Measurements from ENCODE around the gene RNLS.

RNLS gene

DNA sequence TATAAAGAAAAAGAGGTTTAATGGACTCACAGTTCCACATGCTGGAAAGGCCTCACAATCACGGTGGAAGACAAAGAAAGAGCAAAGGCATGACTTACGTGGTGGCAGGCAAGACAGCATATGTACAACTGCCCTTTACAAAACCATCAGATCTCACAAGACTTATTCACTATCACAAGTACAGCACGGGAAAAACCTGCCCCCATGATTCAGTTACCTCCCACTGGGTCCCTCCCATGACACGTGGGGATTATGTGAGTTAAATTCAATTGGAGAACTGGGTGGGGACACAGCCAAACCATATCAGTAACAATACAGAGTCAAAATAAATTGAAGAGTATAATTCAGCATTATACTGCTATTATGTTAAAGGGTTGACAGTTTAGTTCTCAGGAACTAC is 37.8 kb downstream of the RNLS start:
- TF ChIP-seq, protein P1, sequence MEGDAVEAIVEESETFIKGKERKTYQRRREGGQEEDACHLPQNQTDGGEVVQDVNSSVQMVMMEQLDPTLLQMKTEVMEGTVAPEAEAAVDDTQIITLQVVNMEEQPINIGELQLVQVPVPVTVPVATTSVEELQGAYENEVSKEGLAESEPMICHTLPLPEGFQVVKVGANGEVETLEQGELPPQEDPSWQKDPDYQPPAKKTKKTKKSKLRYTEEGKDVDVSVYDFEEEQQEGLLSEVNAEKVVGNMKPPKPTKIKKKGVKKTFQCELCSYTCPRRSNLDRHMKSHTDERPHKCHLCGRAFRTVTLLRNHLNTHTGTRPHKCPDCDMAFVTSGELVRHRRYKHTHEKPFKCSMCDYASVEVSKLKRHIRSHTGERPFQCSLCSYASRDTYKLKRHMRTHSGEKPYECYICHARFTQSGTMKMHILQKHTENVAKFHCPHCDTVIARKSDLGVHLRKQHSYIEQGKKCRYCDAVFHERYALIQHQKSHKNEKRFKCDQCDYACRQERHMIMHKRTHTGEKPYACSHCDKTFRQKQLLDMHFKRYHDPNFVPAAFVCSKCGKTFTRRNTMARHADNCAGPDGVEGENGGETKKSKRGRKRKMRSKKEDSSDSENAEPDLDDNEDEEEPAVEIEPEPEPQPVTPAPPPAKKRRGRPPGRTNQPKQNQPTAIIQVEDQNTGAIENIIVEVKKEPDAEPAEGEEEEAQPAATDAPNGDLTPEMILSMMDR (IDR thresholded peaks at IDR 0.05; ENCODE audit: borderline replicate concordance, control extremely low read depth, extremely low read depth, insufficient read depth, missing control alignments) = no peak
- no peak for DNase-seq (ENCODE audit: low spot score)
- in situ Hi-C loops (cut with MboI; ENCODE audit: low sequenced_read_pairs, unreplicated experiment) = loop anchor here (10.0 kb wide), 1 partner anchor 151 kb away; no protein-coding TSS in a partner anchor

DNA sequence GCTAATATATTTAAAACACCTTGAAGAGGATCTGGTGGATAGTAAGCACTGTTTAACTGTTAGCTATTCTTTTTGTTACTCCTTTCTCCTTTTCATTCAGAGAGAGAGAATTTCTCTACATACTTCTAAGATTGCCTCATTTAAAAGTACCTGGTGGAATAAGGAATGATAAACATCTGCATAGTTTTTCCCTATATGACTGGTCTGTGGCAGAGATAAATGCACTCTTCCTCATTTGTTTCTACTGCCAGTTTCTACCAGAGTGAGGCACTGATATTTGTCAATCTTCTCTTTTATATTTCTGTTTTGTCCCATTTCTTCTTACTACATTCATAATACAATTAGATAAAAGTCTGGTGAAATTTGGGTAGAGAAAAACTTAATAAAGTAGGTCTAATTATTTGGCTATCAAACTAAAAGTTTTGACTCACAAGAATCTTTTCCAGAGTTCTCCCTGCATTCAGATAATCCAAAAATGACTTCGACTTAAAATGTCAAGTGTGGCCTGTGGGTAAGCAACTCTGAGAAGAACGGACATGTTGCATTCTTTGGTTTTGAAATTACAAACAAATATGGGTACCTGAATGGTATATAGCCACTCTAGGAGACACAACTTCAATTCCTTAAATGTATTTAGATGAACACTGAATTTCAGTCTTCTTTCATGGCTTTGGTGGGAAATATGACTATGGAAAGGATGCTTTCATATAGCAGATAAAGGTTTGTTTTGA is 38.8 kb downstream of the RNLS start:
- in situ Hi-C loops (cut with MboI; ENCODE audit: low sequenced_read_pairs, unreplicated experiment) = loop anchor here (10.0 kb wide), 1 partner anchor 150 kb away; no protein-coding TSS in a partner anchor

DNA sequence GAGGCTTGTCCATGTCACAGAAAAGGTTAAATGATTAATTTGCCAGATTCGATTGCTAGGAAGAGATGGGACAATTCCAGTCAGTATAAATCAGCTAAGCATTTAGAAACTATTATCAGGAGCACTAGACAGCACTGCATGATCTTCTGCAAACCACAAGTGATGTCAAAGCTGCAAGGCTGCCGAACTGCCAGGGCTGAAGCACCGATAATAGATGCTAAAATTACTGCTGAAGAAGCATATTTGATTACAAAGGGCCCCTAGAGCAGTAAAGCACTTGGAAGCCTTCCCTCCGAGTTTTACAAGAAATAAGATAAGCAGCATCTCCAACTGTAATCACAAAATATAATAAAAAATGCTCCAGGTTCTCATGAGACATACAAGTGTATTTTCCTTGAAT is 40.6 kb downstream of the RNLS start:
- TF ChIP-seq, protein P1 (IDR thresholded peaks at IDR 0.05; ENCODE audit: borderline replicate concordance, control extremely low read depth, extremely low read depth, insufficient read depth, missing control alignments) = no peak
- in situ Hi-C loops (cut with MboI; ENCODE audit: low sequenced_read_pairs, unreplicated experiment) = loop anchor here (10.0 kb wide), 1 partner anchor 148 kb away; no protein-coding TSS in a partner anchor
- no peak for DNase-seq (ENCODE audit: low spot score)

More for the DNA sequence above, 38.8 kb downstream of the RNLS start:
- DNase-seq (ENCODE audit: low spot score) = no peak
- TF ChIP-seq, protein P1 (IDR thresholded peaks at IDR 0.05; ENCODE audit: borderline replicate concordance, control extremely low read depth, extremely low read depth, insufficient read depth, missing control alignments) = no peak

DNA sequence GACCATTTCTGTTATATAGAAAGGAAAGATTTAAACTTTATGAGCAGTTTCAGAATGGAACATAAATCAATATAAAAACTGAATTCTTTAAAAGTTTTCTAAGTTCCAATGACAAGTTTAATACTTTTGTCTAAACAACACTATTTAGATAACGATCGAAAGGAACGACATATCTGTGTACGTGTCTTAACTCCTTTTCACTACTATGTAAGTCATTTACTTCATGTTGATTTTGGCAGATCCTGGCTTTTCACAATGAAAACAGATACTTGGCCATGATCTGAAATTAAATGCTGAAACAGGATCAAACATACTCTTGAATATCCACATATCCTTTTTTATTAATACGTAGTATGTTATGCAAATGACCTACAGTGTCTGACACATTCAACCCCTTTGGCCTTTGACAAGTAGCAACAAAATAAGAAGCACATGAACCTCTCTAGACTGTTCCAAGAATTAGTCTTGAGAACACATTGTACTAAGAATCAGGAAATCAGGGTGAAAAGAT is 41.9 kb downstream of the RNLS start:
- in situ Hi-C loops (cut with MboI; ENCODE audit: low sequenced_read_pairs, unreplicated experiment) = loop anchor here (10.0 kb wide), 1 partner anchor 146 kb away; no protein-coding TSS in a partner anchor
- DNase-seq (ENCODE audit: low spot score) = no peak
- TF ChIP-seq, protein P1 (IDR thresholded peaks at IDR 0.05; ENCODE audit: borderline replicate concordance, control extremely low read depth, extremely low read depth, insufficient read depth, missing control alignments) = no peak

DNA sequence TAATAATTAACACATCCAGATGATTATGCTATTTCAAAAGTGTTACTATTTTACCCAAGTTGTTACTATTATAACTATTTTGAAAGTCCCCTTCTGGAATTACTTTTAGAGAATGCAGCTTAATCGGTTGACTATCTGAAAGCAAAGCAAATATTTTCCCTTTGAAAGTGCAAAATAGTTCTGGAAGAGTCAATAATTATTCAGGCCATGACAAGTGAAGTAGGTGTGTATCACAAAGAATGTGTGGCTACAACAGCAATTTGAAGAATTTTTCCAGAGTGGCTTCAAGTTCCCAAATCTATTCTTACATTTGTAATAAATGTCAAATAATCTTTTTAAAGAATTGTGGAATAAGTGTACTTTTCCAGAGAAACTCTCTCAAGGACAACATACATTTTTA is 42.8 kb downstream of the RNLS start:
- TF ChIP-seq, protein P1 (IDR thresholded peaks at IDR 0.05; ENCODE audit: borderline replicate concordance, control extremely low read depth, extremely low read depth, insufficient read depth, missing control alignments) = no peak
- no peak for DNase-seq (ENCODE audit: low spot score)
- in situ Hi-C loops (cut with MboI; ENCODE audit: low sequenced_read_pairs, unreplicated experiment) = loop anchor here (10.0 kb wide), 1 partner anchor 146 kb away; no protein-coding TSS in a partner anchor

DNA sequence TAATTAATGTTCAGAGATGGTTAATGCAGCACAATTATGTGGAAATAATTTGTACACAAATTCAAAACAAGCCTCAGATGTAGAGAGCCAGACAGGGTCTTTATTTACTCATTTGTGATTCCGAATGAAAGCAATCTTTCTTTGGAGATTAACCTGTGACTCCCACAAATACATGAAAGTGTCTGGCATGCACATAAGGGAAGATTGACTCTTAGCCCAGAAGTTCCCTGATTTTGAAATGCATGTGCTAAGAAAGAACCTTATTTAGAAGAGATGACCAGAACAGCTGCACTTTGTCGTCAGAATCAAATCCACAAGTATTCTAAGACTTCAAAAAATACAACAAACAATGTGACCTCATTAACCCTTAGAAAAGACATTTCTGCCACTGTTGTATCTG is 45.1 kb downstream of the RNLS start:
- DNase-seq (ENCODE audit: low spot score) = no peak
- TF ChIP-seq, protein P1 (IDR thresholded peaks at IDR 0.05; ENCODE audit: borderline replicate concordance, control extremely low read depth, extremely low read depth, insufficient read depth, missing control alignments) = no peak
- in situ Hi-C loops (cut with MboI; ENCODE audit: low sequenced_read_pairs, unreplicated experiment) = no loop called here
